Stimulated activated CD4-positive, alpha-beta T cell treated with anti-CD3 and anti-CD28 coated beads, Interleukin-4, amount 100 ng/mL, for 48 hours (primary cell): ENCODE measurements around the gene NCR3LG1.
"Not testable (repeated sequence)": the region's sequence is repeated elsewhere in the genome, so short reads cannot be mapped to it uniquely, and the experiment has no call there.

Experiments
- DNase-seq, 2 donors: peaks; one replicate each; pipeline ENCODE4 v3.0.0-alpha.2; 2020; ENCODE audit warnings: low read depth in 2 of 2

The NCR3LG1 gene

GRCh38 chr11:17410606-17411379, 59.2 kb downstream of the NCR3LG1 start:
- no peak for DNase-seq

- DNase-seq, result no peak
Measured at GRCh38 chr11:17411418-17411817, 59.8 kb downstream of the NCR3LG1 start.

- DNase-seq, result no peak
Measured at GRCh38 chr11:17412488-17413180, 61.0 kb downstream of the NCR3LG1 start.

GRCh38 chr11:17413414-17414316, 62.1 kb downstream of the NCR3LG1 start:
- DNase-seq, result no peak

DNA sequence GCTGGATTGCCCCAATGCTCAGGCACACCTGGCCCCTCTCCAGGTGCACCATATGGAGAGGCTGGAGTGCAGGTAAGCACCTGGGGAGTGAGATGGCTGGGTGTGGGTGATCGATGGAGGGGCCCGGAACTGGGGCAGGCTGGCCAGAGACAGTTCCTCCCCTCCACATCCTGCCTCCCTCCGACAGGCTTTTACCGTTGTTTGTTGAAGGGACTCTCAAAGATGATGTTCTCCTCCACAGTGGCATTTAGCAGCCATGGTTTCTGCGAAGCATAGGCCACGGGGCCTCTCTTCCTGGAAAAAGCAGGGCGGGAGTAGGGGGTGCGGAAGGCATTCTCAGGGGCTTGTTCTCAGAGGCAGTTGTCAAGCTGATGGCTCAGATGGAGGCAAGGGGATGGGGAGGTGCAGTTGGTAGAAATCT, 62.7 kb downstream of the NCR3LG1 start:
- DNase-seq, result no peak

GRCh38 chr11:17414992-17415391, 63.4 kb downstream of the NCR3LG1 start:
- DNase-seq, result no peak

GRCh38 chr11:17415523-17416104, 64.0 kb downstream of the NCR3LG1 start:
- DNase-seq, result no peak

DNA sequence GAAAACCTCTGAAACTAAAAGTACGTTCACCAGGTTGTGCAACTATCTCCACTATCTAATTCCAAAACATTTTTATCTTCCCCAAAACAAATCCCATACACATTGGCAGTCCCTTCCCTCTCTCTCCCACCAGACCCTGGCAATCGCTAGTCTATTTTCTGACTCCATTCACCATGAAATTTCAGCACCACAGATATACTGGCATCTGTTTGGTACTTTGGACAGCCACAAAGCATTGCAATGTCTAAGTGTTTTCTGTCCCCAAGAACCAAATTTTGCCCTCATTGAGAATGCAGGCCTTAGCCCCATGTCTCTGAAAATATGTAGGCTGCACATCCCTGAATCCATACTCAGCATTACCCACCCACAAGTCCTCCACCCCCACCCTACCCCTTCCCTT, 64.9 kb downstream of the NCR3LG1 start:
- DNase-seq, result no peak

GRCh38 chr11:17418444-17419081, 67.0 kb downstream of the NCR3LG1 start:
- no peak for DNase-seq

DNA sequence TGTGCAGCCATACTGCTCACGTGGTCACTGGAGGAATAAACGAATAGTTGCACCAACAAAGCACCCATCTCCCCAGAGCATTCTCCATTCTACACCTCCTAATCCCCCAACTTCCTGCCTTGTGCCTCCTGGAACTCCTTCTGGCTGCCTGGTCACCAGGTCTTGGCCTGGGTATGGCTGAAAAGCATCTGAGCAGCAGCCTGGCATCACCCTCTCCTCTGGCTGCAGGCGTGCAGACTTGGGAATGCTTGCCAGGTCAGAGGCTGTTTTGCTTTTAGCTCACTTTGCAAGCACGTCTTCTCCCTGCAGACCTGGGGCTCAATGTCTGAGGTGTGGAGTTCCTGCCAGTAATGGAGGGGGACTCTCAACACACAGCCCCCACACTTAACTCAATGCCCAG, 70.2 kb downstream of the NCR3LG1 start:
- DNase-seq, result no peak

DNA sequence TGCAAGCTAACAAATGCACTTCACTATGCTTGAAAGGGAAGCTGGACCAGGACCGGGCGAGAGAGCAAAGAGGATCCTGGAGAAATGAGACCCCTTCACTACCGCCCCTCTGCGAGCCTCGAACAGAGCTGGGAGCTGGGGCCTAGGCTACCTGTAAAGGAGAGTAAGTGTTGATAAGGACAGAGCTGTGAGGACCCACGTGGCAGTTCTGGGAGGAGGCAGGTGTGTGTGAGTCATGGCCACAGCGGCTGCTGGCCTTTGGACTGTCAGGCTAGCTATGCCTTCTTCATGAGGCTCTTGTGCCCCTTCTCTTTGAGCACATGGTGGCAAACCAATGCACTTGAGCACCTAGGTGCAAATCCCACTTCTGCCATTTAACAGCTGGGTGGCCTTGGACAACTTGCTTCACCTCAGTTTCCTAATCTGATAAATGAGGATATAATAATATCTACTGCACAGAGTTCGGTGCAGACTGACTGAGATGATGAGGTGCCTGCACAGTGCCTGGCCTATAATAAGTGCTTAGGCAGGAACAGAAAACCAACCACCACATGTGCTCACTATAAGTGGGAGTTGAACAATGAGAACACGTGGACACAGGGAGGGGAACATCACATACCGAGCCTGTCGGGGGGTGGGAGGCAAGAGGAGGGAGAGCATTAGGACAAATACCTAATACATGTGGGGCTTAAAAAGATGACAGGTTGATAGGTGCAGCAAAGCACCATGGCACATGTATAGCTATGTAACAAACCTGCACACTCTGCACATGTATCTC, 72.1 kb downstream of the NCR3LG1 start:
- DNase-seq, result no peak

DNA sequence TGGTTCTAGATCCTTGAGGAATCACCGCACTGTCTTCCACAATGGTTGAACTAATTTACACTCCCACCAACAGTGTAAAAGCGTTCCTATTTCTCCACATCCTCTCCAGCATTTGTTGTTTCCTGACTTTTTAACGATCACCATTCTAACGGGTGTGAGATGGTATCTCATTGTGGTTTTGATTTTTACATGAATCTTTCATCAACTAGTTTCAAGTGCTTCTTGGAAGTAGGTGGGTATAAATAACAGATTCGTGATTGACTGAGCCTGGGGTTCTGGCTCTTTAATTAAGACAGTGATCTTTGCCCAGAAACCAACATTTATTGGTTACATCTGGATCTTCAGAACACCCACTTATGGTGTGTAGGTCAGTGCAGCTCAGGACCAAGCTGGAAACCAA, 74.6 kb downstream of the NCR3LG1 start:
- DNase-seq, result not testable (repeated sequence)
